Fibroblast of lung (primary cell): ENCODE measurements around the gene MCTP1. TPM values are rescaled to one million over a fixed set of nuclear protein-coding genes. Genes with fewer than 3 reads are reported as not detected.
A peak's percentile ranks its signal among the peaks of the same experiment; 100 is the strongest.

Experiments used
- DNase-seq, 2 donors: peaks; one replicate each; pipeline versions ENCODE4 v3.0.0 to v3.0.0-alpha.2; 2010; ENCODE audit warnings: low read depth in 2 of 2
- H2AFZ ChIP-seq: 2 replicates; pipeline ENCODE4 v1.5.1; 2012; ENCODE audit warnings: low read length, control low read depth, inconsistent platforms
- H3K27ac ChIP-seq: 2 replicates; pipeline ENCODE4 v1.5.1; 2011; ENCODE audit warnings: low read length, control low read depth; ENCODE audit not compliant: insufficient read depth
- H3K27me3 ChIP-seq: 2 replicates; pipeline ENCODE4 v1.5.1; 2011; ENCODE audit warnings: mild to moderate bottlenecking, low read length; ENCODE audit not compliant: control insufficient read depth, insufficient read depth
- H3K36me3 ChIP-seq: 2 replicates; pipeline ENCODE4 v1.5.1; 2011; ENCODE audit warnings: low read length; ENCODE audit not compliant: control insufficient read depth, insufficient read depth
- H3K4me1 ChIP-seq: 2 replicates; pipeline ENCODE4 v1.5.1; 2011; ENCODE audit warnings: low read length; ENCODE audit not compliant: control insufficient read depth, insufficient read depth; ENCODE audit errors: extremely low read depth
- H3K4me2 ChIP-seq: 2 replicates; pipeline ENCODE4 v1.5.1; 2011; ENCODE audit warnings: low read length, control low read depth; ENCODE audit not compliant: insufficient read depth; ENCODE audit errors: extremely low read depth
- H3K4me3 ChIP-seq, 4 experiments: fragments of 200-600 bp in 1 of 4; sonication (generic) in 1 of 4; replicated peaks in 1 of 4; 2 replicates each; pipeline ENCODE4 v1.5.1; 2011 to 2016; ENCODE audit warnings: low read length in 4 of 4, low read depth in 3 of 4, mild to moderate bottlenecking in 3 of 4, control low read depth in 2 of 4, inconsistent platforms in 1 of 4, mixed read lengths in 1 of 4; ENCODE audit not compliant: insufficient read depth in 1 of 4; ENCODE audit errors: control extremely low read depth in 1 of 4
- H3K79me2 ChIP-seq: 2 replicates; pipeline ENCODE4 v1.5.1; 2012; ENCODE audit warnings: mild to moderate bottlenecking, low read length, inconsistent platforms; ENCODE audit not compliant: control insufficient read depth, insufficient read depth
- H3K9ac ChIP-seq: 2 replicates; pipeline ENCODE4 v1.5.1; 2011; ENCODE audit warnings: mild to moderate bottlenecking, low read length, control low read depth; ENCODE audit not compliant: insufficient read depth
- H3K9me3 ChIP-seq: 2 replicates; pipeline ENCODE4 v1.5.1; 2012; ENCODE audit warnings: low read depth, low read length; ENCODE audit not compliant: control insufficient read depth, insufficient read depth
- H4K20me1 ChIP-seq: 2 replicates; pipeline ENCODE4 v1.5.1; 2011; ENCODE audit warnings: low read length; ENCODE audit not compliant: control insufficient read depth, insufficient read depth; ENCODE audit errors: extremely low read depth
- EZH2 ChIP-seq: IDR thresholded peaks from 2 replicates; pipeline ENCODE4 v1.5.1; 2012; ENCODE audit warnings: low read length, control low read depth, mild to moderate bottlenecking; ENCODE audit errors: missing control alignments
- polyA plus RNA-seq, 2 donors: library from polyadenylated mRNA; depleted of rRNA in 1 of 2; stranded (reverse) in 1 of 2; unstranded in 1 of 2; fragments of >200 nt; gene quantifications; 2 replicates each; pipeline ENCODE4 v1.2.1, GENCODE V29; 2011 to 2012; ENCODE audit warnings: missing spikeins in 1 of 2
- total RNA-seq: library from RNA; depleted of rRNA; stranded (reverse); fragments of >200 nt; gene quantifications from 2 replicates; pipeline ENCODE4 v1.2.1, GENCODE V29; 2014
- TF ChIP-seq, protein P1 (sequence below), 2 donors: IDR thresholded peaks in 1 of 2; conservative IDR thresholded peaks in 1 of 2; 1 replicate in 1 of 2; 2 replicates in 1 of 2; pipeline ENCODE4 v1.5.1; 2011 to 2012; ENCODE audit warnings: low read length in 2 of 2, control low read depth in 1 of 2, inconsistent platforms in 1 of 2, low read depth in 1 of 2, mild to moderate bottlenecking in 1 of 2

MCTP1 gene
- total and polyA plus RNA-seq, 2 donors (not counting 1 experiment from before 2014, with no cell fraction given): 0.78 to 7.9 TPM

GRCh38 chr5:94709277-94709676 is 575.6 kb downstream of the MCTP1 start:
- Histone ChIP-seq H3K4me1 (no peaks in the 10 kb centered on the region), H3K27me3 (no peaks in the 10 kb centered on the region), H3K9ac (no peak overlapping the region), H3K27ac (no peak overlapping the region), H4K20me1 (no peaks in the 10 kb centered on the region), H3K4me3 (no peak overlapping the region), H2AFZ (no peak overlapping the region), H3K36me3 (no peaks in the 10 kb centered on the region), H3K79me2 (no peaks in the 10 kb centered on the region), H3K9me3 (no peaks in the 10 kb centered on the region), H3K4me2 (no peak overlapping the region)
- TF ChIP-seq EZH2: no peak
- TF ChIP-seq, protein P1, sequence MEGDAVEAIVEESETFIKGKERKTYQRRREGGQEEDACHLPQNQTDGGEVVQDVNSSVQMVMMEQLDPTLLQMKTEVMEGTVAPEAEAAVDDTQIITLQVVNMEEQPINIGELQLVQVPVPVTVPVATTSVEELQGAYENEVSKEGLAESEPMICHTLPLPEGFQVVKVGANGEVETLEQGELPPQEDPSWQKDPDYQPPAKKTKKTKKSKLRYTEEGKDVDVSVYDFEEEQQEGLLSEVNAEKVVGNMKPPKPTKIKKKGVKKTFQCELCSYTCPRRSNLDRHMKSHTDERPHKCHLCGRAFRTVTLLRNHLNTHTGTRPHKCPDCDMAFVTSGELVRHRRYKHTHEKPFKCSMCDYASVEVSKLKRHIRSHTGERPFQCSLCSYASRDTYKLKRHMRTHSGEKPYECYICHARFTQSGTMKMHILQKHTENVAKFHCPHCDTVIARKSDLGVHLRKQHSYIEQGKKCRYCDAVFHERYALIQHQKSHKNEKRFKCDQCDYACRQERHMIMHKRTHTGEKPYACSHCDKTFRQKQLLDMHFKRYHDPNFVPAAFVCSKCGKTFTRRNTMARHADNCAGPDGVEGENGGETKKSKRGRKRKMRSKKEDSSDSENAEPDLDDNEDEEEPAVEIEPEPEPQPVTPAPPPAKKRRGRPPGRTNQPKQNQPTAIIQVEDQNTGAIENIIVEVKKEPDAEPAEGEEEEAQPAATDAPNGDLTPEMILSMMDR (conservative IDR thresholded peaks at IDR 0.05 in 1 of 2, IDR thresholded peaks at IDR 0.05 in 1 of 2; ENCODE audit: low read depth in 1 of 2, low read length in 2 of 2): no peak
- DNase-seq: no peak

GRCh38 chr5:94707359-94707758 is 577.5 kb downstream of the MCTP1 start:
- no peaks in the 10 kb centered on the region for H3K79me2 ChIP-seq
- no peak overlapping the region for H3K27ac ChIP-seq
- H3K36me3 ChIP-seq: no peaks in the 10 kb centered on the region
- DNase-seq: peak in 1 of 2 donors; percentile 44
- no peak overlapping the region for H2AFZ ChIP-seq
- H3K4me3 ChIP-seq: no peak overlapping the region
- H3K27me3 ChIP-seq: no peaks in the 10 kb centered on the region
- H3K4me2 ChIP-seq: no peak overlapping the region
- H4K20me1 ChIP-seq: no peaks in the 10 kb centered on the region
- H3K4me1 ChIP-seq: no peaks in the 10 kb centered on the region
- no peaks in the 10 kb centered on the region for H3K9me3 ChIP-seq
- no peak overlapping the region for H3K9ac ChIP-seq
- no peak for TF ChIP-seq EZH2
- TF ChIP-seq, protein P1 (conservative IDR thresholded peaks at IDR 0.05 in 1 of 2, IDR thresholded peaks at IDR 0.05 in 1 of 2; ENCODE audit: low read depth in 1 of 2, low read length in 2 of 2): no peak

DNA sequence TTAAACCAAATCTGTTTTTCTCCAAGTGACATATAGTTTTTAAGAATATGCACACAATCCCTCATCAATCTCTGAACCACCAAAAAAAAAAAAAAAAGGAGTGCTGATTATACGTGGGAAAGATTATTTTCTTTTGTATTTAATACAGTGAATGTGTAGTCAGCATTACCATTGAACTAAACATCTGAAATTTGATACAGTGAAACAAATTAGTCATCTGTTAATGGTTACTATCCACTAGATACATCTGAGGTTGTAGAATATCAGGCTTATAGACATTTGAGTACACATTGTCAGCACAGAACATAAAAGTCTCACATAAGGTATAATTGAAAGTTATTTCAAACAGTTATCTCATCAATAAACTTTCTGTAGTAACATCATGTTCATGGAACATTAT is 579.5 kb downstream of the MCTP1 start:
- Histone ChIP-seq H3K4me1 (no peaks in the 10 kb centered on the region), H2AFZ (no peak overlapping the region), H3K36me3 (no peaks in the 10 kb centered on the region), H3K79me2 (no peaks in the 10 kb centered on the region), H3K27ac (no peak overlapping the region), H3K4me2 (no peak overlapping the region), H3K9ac (no peak overlapping the region), H3K9me3 (no peaks in the 10 kb centered on the region), H4K20me1 (no peaks in the 10 kb centered on the region), H3K27me3 (no peaks in the 10 kb centered on the region), H3K4me3 (no peak overlapping the region)
- TF ChIP-seq, protein P1 (conservative IDR thresholded peaks at IDR 0.05 in 1 of 2, IDR thresholded peaks at IDR 0.05 in 1 of 2; ENCODE audit: low read depth in 1 of 2, low read length in 2 of 2): no peak
- no peak for TF ChIP-seq EZH2
- DNase-seq: peak; percentile 14 to 26
